Neural crest cell (in vitro differentiated cells): Measurements from ENCODE around the gene PSMF1. TPM values are rescaled to one million over a fixed set of nuclear protein-coding genes. Genes with fewer than 3 reads are reported as not detected.

Experiments used
- DNase-seq: peaks from one replicate; pipeline ENCODE4 v3.0.0; 2021; ENCODE audit warnings: low read depth, mixed read lengths, low spot score
- H3K27ac Mint-ChIP-seq: one replicate; pipeline ENCODE4 v1.8.0; 2021; ENCODE audit warnings: mild to moderate bottlenecking, mixed read lengths; ENCODE audit not compliant: unreplicated experiment
- H3K27me3 Mint-ChIP-seq: 2 replicates; pipeline ENCODE4 v1.8.0; 2021; ENCODE audit warnings: low read depth, mild to moderate bottlenecking, mixed read lengths
- H3K36me3 Mint-ChIP-seq: 2 replicates; pipeline ENCODE4 v1.8.0; 2021; ENCODE audit warnings: low read depth, mild to moderate bottlenecking, mixed read lengths
- H3K4me1 Mint-ChIP-seq: 2 replicates; pipeline ENCODE4 v1.8.0; 2021; ENCODE audit warnings: mixed read lengths
- H3K4me3 Mint-ChIP-seq: one replicate; pipeline ENCODE4 v1.8.0; 2021; ENCODE audit warnings: mild to moderate bottlenecking, mixed read lengths
- H3K9me3 Mint-ChIP-seq: 2 replicates; pipeline ENCODE4 v1.8.0; 2021; ENCODE audit warnings: mixed read lengths
- total RNA-seq: library from RNA; stranded (reverse); gene quantifications from 2 replicates; pipeline ENCODE4 v1.2.1, GENCODE V29; 2021
- TF ChIP-seq, protein P1 (sequence below): fragments of 200-600 bp; sonication (generic); conservative IDR thresholded peaks from 2 replicates; pipeline ENCODE4 v1.5.0; 2021; ENCODE audit warnings: antibody characterized with exemption, mild to moderate bottlenecking

PSMF1 gene
- total RNA-seq, 1 donor from 2014 or later: 107 TPM

DNA sequence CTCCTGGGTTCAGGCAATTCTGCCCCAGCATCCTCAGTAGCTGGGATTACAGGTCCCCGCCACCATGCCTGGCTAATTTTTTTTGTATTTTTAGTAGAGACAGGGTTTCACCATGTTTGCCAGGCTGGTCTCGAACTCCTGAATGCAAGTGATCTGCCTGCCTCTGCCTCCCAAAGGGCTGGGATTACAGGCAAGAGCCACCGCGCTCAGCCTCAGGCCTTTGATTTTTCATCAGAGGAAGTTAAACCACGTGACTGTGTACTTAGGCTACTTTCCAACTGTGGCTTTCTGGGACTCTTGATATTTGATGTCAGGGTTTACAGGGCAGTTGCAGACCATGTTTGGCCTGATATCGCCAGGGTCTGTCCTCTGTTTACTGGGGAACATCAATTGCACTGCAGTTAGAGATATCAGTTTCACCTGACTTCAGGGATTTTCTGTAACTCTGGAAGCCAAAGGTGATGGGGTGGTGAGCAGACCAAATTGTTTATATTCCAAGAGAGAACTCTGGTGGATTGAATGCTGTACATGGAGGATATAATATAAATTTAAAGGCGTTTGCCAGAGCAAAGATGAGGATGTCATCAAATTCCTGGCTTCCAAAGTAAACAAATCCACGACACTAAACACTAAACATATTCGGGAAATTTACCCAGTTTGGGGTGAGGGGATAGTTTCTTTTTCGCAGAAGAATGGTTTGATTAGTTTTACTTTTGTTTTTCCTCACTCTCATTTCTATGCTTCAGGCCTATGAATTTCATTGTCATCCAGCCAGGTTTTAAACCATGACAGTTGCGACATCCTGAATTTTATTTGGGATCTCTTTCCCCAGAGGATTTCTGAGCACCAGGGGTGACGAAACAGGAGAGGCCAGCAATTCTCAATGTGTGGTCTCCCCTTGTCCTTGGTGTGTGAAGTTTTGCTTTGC is 4.2 kb downstream of the PSMF1 start:
- TF ChIP-seq, protein P1, sequence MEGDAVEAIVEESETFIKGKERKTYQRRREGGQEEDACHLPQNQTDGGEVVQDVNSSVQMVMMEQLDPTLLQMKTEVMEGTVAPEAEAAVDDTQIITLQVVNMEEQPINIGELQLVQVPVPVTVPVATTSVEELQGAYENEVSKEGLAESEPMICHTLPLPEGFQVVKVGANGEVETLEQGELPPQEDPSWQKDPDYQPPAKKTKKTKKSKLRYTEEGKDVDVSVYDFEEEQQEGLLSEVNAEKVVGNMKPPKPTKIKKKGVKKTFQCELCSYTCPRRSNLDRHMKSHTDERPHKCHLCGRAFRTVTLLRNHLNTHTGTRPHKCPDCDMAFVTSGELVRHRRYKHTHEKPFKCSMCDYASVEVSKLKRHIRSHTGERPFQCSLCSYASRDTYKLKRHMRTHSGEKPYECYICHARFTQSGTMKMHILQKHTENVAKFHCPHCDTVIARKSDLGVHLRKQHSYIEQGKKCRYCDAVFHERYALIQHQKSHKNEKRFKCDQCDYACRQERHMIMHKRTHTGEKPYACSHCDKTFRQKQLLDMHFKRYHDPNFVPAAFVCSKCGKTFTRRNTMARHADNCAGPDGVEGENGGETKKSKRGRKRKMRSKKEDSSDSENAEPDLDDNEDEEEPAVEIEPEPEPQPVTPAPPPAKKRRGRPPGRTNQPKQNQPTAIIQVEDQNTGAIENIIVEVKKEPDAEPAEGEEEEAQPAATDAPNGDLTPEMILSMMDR: no peak
- DNase-seq: no peak
- Mint-ChIP-seq H3K4me3 (no peak overlapping the region), H3K4me1 (peaks cover 35% of the 10 kb centered on the region), H3K27me3 (no peaks in the 10 kb centered on the region), H3K36me3 (peaks cover 2% of the 10 kb centered on the region), H3K9me3 (no peaks in the 10 kb centered on the region), H3K27ac (no peak overlapping the region)

DNA sequence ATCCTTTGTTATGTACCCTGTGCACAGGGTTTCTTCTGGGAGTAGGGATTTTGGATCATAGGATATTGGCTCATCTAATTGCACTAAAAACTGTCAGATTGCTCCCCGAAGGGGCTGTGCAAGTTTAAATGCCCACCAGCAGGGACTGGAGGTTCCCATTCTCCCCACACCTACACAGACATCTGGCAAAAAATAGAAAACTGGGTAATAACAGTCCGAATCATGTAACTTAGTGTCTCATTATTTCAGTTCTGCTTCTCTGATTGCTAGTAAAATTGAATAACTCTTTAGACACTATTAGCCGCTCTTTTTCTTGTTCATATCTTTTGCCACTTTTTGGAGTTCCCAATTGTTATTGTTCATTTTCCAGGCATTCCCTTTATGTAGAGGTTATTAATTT is 5.3 kb downstream of the PSMF1 start:
- Mint-ChIP-seq H3K9me3 (no peaks in the 10 kb centered on the region), H3K4me3 (no peak overlapping the region), H3K36me3 (peaks cover 5% of the 10 kb centered on the region), H3K4me1 (peaks cover 27% of the 10 kb centered on the region), H3K27ac (no peak overlapping the region), H3K27me3 (no peaks in the 10 kb centered on the region)
- no peak for DNase-seq
- TF ChIP-seq, protein P1: no peak

DNA sequence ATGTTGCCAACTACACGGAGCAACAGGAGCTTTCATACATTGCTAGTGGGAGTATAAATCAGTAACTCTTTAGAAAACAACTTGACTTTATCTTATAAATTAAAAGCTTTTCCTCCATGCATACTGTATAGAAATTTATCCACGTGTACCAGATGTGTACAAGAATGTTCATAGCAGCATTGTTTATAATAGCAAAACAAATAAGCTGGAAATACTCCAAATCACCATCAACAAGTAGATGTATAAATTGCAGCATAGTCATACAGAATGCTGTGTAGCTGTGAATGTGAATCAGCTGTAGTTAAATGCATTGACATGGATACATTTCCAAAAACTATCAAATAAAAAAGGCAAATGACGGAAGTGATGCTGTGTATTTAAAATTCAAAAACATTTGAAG is 6.0 kb downstream of the PSMF1 start:
- TF ChIP-seq, protein P1: no peak
- no peak overlapping the region for H3K27ac Mint-ChIP-seq
- peaks cover 23% of the 10 kb centered on the region for H3K4me1 Mint-ChIP-seq
- H3K27me3 Mint-ChIP-seq: no peaks in the 10 kb centered on the region
- no peak for DNase-seq
- H3K9me3 Mint-ChIP-seq: no peaks in the 10 kb centered on the region
- no peak overlapping the region for H3K4me3 Mint-ChIP-seq
- H3K36me3 Mint-ChIP-seq: peaks cover 8% of the 10 kb centered on the region

DNA sequence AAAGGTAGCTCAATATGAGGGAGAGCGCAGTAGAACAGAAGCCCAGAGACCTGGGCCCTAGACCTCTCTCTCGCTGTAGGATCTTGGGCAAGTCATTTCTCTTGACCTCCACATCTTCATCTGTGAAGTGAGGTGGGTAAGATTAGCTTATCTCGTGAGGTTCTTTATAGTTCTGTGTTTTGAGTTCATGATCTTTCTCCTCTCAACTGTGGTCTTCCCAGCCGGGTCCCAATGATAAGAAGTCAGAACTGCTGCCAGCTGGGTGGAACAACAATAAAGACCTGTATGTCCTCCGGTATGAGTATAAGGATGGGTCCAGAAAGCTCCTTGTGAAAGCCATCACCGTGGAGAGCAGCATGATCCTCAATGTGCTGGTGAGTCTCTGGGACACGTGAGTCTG is 6.9 kb downstream of the PSMF1 start:
- no peaks in the 10 kb centered on the region for H3K27me3 Mint-ChIP-seq
- H3K4me3 Mint-ChIP-seq: no peak overlapping the region
- peaks cover 15% of the 10 kb centered on the region for H3K4me1 Mint-ChIP-seq
- TF ChIP-seq, protein P1: no peak
- no peaks in the 10 kb centered on the region for H3K9me3 Mint-ChIP-seq
- H3K36me3 Mint-ChIP-seq: peaks cover 13% of the 10 kb centered on the region
- no peak for DNase-seq
- H3K27ac Mint-ChIP-seq: no peak overlapping the region

DNA sequence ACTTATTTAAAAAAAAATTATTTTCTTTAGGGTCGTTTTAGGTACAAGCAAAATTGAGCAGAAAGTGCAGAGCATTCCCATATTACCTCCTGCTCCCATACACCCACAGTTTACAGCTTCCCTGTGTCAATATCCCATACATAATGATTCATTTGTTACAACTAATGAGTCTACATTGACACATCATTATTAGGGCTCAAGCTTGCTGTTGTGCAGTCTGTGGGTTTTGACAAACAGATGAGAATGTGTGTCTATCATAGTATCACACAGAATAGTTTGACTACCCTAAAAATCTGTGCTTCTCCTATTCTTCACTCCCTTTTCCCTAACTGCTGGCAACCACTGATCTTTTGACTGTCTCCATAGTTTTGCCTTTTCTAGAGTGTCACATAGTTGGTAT is 9.4 kb downstream of the PSMF1 start:
- no peak for DNase-seq
- TF ChIP-seq, protein P1: no peak
- Mint-ChIP-seq H3K9me3 (peaks cover 2% of the 10 kb centered on the region), H3K27ac (no peak overlapping the region), H3K36me3 (peaks cover 27% of the 10 kb centered on the region), H3K4me1 (peaks cover 9% of the 10 kb centered on the region), H3K4me3 (no peak overlapping the region), H3K27me3 (no peaks in the 10 kb centered on the region)
